H7 (cell line): ENCODE data around the gene PRKN. TPM values are rescaled to one million over a fixed set of nuclear protein-coding genes. Genes with fewer than 3 reads are reported as not detected.

ENCODE experiments used
- DNase-seq: peaks from one replicate; pipeline ENCODE4 v3.0.0; 2012
- H3K27me3 ChIP-seq: 2 replicates; pipeline ENCODE4 v1.6.0; 2011; ENCODE audit warnings: mild to moderate bottlenecking, low read length; ENCODE audit not compliant: control insufficient read depth, insufficient read depth
- H3K36me3 ChIP-seq: replicated peaks from 2 replicates; pipeline ENCODE4 v1.5.1; 2011; ENCODE audit warnings: low read length; ENCODE audit not compliant: control insufficient read depth, insufficient read depth
- H3K4me3 ChIP-seq: 2 replicates; pipeline ENCODE4 v1.5.1; 2011; ENCODE audit warnings: low read depth, mild to moderate bottlenecking, control low read depth, low read length, moderate library complexity; ENCODE audit not compliant: insufficient read depth
- total RNA-seq: library from RNA; depleted of rRNA; stranded (reverse); fragments of >200 nt; shearing (Covaris generic); gene quantifications from 2 replicates; pipeline ENCODE4 v1.2.3, GENCODE V29; 2014

PRKN gene
- total RNA-seq, 1 experiment from 2014 or later = 0.90 TPM

DNA sequence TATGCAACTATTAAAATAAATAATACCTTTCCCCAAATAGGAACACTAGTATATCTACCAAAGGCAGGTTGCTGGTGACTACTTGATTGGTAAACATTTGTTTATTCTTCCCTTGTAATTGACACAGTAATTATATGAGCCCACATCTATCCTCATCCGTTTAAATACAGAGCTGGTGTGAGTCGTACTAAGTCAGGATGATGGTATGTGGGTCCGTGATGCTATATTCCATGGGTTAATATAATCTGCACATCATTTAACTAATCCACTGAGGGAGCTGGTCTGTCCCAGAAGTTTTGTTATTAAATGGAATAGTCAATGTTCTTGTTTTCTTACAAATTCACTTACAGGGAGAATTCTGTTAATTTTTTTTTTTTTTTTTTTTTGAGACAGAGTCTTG, 1289.7 kb downstream of the PRKN start:
- no peaks in the 10 kb centered on the region for H3K36me3 ChIP-seq
- peaks cover 3% of the 10 kb centered on the region; the same call in 1 of the 2 replicates for H3K27me3 ChIP-seq
- H3K4me3 ChIP-seq = no peak overlapping the region
- no peak for DNase-seq

DNA sequence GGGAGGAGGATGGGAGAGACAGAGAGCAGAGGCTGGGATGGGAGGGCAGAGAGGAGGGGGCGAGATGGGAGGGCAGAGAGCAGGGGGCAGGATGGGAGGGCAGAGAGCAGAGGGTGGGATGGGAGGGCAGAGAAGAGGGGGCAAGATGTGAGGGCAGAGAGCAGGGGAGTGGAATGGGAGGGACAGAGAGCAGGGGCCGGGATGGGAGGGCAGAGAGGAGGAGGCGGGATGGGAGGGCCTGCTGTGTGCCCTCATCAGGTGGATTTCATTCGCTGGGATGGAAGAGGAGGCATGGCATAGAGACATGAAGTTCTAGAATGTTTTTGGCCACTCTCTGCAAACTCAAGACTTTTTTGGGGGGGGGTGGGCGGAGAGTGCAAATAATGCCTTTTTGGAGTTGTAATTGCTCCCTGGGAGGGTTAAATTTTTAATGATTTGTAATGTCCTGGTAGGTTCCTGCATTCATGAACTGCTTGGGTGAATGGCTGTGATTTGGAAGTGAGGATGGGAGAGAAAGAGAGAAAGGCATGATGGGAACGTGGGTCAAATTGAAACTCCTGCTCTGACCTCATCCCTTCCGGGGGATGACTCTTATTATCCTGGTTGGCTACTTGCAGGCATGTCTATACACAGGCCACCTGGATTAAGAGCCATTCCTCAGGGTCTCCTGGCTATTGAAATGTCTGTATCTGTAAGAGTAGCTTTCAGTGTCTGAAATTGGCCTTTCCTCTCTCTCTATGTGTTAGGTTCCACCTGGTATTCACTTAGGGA, 1291.3 kb downstream of the PRKN start:
- no peak for DNase-seq
- Histone ChIP-seq H3K4me3 (no peak overlapping the region), H3K36me3 (no peaks in the 10 kb centered on the region), H3K27me3 (no peaks in the 10 kb centered on the region; the same call in 1 of the 2 replicates)

DNA sequence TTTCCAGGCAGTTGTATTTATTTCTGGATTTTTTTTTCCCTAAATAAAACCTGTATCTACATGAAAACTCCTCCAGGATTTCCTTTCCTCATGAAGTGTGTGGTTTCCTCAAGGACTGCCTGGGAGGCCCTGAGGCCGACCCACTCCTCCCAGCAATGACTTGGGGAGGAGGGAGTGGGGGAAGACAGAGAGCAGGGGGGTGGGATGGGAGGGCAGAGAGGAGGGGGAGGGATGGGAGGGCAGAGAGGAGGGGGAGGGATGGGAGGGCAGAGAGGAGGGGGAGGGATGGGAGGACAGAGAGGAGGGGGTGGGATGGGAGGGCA, 1291.9 kb downstream of the PRKN start:
- Histone ChIP-seq H3K36me3 (no peaks in the 10 kb centered on the region), H3K27me3 (no peaks in the 10 kb centered on the region; the same call in 1 of the 2 replicates), H3K4me3 (no peak overlapping the region)
- DNase-seq = no peak

DNA sequence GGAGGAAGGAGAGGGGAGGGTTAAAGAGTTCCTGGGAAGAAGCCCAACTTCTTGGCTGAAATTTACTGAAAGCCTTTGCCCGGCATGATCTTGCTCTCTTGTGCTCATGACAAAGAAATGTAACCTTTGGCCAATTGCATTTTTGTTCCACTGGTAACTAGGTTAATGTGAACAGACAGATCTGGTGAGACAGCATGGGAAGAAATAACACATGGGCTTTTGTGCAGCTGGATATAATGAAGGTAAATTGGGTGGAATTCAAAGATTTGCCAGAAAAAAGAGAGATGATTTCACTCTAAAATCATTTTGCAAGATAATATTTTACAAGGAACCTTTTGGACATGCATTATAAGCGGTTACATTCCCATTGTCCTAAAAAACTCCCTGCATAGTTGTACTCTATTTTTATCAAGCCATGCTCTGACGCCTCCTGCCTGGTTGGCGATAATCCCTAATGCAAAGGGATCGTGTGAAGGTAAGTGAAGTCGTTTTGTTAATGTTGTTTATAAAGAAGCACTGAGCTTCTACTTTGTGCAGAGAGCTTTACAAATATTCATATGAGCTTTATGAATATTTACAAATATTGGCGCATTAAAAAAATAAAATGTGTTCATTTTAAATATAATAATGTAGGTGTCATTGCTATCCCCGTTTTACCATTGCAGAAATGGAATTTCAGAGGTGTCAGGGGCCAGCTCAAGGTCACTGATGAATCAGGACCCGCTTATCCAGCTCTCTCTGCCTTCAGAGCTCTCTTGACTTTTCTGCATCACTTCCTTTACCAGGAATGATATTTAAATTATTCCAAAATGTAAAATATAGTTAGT, 1292.4 kb downstream of the PRKN start:
- Histone ChIP-seq H3K36me3 (no peaks in the 10 kb centered on the region), H3K4me3 (no peak overlapping the region), H3K27me3 (no peaks in the 10 kb centered on the region)
- DNase-seq = no peak

DNA sequence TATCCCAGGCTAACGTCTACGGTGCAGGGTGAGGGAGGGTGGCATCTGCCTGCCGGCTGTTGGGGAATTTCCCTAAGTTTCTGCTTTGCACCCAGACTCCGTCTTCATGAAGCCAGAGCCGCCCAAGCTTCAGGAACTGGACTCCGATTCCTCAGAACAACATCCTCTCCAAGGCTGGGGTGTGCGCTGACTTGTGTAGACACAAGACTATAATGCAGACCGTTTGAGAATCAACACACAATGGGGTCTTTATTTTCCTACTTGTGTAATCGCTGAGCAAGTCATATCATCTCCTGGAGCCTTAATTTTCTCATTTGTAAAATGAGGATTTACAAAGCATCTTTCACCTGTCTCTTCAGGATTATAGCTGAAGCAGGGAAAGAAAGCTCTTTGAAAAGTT, 1293.2 kb downstream of the PRKN start:
- no peaks in the 10 kb centered on the region for H3K27me3 ChIP-seq
- no peak overlapping the region for H3K4me3 ChIP-seq
- DNase-seq = no peak
- H3K36me3 ChIP-seq = no peaks in the 10 kb centered on the region

DNA sequence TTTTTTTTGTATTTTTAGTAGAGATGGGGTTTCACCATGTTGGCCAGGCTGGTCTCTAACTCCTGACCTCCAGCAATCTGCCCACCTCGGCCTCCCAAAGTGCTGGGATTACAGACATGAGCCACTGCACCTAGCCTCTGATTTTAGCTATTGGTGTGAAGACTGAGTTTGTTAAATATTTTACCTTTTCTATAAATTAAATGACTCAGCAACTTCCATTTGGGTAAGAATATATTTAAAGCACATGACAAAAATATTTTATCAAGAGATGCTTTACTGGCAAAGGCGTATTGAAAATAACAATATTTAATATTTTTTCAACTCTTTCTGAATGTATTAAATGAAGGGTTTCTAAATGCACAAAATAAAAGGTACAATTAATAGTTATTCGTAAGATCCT, 1295.0 kb downstream of the PRKN start:
- H3K27me3 ChIP-seq = no peaks in the 10 kb centered on the region
- no peak for DNase-seq
- no peaks in the 10 kb centered on the region for H3K36me3 ChIP-seq
- no peak overlapping the region for H3K4me3 ChIP-seq

DNA sequence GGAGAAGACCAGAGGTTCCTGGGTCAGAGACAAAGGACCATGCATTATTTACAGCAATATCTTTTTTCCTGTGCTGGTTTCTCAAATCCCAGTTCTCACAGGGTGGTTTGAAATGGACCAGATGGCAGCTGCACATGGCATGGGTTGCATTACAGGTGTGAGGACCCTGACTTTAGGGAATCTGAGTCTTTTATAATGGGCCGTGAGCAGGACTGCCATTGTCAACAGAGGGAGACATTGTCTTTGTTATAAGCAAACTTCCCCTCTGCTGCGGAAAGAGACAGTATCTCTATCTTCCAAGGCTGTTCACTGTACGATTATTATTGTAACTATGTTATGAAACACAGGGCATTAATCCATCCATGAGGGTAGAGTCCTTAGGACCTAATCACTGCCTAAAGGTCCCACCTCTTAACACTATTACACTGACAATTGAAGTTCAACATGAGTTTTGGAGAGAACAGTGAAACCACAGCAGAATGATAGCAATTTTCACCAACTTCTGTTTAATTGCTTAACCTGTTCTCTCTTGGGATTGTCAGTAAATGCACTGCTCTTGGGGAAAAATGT, 1297.6 kb downstream of the PRKN start:
- H3K27me3 ChIP-seq = no peaks in the 10 kb centered on the region
- H3K36me3 ChIP-seq = no peaks in the 10 kb centered on the region
- H3K4me3 ChIP-seq = no peak overlapping the region
- DNase-seq = no peak

DNA sequence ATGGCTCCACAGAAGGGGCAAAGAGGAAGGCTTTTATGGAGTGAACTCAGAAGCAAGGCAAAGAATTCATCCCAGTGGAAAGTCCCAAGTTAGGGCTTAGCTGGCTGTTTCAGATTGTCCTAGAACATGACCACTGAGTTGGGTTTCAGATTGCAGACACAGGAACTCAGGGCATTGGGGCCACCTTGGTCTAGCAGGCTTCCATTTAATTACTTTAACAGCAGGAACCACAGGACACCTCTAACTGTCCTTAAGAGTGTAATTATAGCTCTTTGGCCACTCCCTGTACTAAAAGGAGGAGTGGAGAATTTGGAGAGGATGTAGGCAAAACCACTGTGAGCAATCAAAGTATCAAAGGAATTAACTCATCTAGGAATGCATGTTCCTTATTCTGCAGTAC, 1303.1 kb downstream of the PRKN start:
- Histone ChIP-seq H3K36me3 (no peaks in the 10 kb centered on the region), H3K4me3 (no peak overlapping the region), H3K27me3 (no peaks in the 10 kb centered on the region)
- DNase-seq = no peak

DNA sequence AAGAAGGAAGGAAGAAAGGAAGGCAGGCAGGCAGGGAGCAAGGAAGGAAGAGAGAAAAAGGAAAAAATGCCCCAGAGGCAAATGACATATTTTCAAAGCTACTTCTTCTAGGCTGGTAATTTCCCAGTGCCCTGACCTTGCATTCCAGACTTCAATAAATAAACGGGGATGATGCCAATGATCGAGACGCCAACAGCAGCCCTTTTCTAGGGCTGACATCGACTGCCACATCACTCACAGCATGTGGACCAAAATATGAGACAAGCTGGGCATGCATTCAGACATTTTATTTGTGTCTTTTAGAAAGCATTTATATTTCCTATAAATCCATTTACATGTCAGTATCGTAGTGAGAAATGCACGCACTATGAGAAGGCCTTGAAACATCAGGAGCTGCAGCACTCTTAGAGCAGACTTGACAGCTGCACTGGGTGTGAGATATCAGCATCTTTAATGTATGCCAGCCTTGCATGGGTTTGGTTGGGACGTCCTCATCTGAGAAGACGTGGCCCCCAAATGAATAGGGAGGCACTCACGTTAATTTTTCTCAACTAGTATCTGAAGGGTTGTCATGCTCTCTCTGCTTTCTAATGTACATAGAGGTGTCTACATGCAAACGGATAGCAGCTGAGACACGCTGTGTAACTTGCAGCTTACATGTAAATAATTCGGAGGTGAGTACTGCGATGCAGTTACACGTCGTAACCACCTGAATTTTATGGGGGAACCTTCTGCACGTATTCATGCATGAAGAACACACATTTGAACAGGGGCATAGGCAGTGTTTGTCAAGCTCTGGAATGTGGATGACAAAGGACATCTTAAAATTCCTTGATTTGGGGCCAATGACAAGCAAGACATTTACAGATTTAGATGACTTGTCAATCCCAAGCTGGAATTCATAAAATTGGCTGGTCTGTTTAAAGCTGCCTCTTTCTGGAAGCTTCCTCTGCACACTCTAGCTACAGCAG, 1304.6 kb downstream of the PRKN start:
- Histone ChIP-seq H3K4me3 (no peak overlapping the region), H3K27me3 (no peaks in the 10 kb centered on the region), H3K36me3 (no peaks in the 10 kb centered on the region)
- DNase-seq = no peak

DNA sequence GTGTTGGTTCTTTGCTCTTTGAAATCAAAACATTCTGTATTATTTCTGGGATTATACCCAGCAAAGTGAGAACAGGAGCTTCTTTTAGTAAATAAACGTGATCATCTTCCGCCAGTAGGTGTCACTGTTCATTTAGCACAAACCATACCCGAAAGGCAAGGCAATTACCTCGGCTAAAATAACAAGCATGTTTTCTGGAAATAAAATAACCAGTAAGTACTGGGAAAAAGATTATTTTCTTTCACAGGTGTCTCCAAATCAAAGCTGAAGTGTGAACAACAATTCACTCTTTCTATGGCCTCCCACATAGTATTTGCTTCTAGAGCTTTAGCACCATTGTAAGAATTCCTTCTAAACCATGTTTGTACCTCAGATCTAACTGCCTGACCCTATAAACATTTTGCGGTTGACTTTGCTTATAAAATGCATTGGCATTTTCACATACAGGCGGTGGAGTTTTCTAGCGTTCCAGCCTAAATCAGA, 1309.1 kb downstream of the PRKN start:
- Histone ChIP-seq H3K36me3 (no peaks in the 10 kb centered on the region), H3K4me3 (no peak overlapping the region)

DNA sequence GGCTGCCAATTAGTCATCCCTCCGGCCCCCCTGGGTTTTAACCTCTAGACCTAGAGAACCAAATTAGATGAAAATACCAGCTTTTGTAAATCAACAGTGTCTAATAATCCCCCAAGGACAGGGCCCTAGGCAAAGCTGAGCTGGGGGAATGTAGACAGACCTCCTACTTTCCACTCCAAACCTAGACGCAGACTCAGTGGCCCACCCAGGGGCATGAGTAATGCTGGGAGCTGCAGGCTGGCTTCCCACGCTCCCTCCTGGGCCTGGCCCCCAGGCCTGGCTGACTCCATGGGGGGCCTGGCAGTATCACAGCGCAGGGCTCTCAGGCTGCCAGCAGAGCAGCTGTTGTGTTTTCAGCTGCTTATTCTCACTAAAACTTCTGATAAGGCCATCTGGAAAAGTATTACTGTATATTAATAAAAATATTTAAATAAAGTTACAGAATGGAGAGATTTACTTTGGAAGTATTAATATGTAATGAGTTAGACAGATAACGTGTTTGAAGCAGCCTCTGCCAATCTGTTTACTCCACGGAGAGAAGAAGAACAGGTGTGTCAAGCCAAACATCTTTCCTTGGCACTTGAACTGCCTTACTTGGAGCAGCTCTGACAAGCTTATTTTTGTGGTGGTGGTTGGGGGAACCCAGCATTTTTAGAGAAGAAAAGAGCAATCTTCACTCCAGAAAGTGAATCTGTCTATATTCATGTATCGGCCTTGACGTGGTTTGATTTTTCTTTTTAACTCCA, 1309.7 kb downstream of the PRKN start:
- H3K4me3 ChIP-seq = no peak overlapping the region
- H3K36me3 ChIP-seq = no peaks in the 10 kb centered on the region
- peak; percentile 47 for DNase-seq
- H3K27me3 ChIP-seq = no peaks in the 10 kb centered on the region; the same call in 1 of the 2 replicates

More for the DNA sequence above, 1309.1 kb downstream of the PRKN start:
- no peaks in the 10 kb centered on the region; the same call in 1 of the 2 replicates for H3K27me3 ChIP-seq
- DNase-seq = peak; percentile 65

DNA sequence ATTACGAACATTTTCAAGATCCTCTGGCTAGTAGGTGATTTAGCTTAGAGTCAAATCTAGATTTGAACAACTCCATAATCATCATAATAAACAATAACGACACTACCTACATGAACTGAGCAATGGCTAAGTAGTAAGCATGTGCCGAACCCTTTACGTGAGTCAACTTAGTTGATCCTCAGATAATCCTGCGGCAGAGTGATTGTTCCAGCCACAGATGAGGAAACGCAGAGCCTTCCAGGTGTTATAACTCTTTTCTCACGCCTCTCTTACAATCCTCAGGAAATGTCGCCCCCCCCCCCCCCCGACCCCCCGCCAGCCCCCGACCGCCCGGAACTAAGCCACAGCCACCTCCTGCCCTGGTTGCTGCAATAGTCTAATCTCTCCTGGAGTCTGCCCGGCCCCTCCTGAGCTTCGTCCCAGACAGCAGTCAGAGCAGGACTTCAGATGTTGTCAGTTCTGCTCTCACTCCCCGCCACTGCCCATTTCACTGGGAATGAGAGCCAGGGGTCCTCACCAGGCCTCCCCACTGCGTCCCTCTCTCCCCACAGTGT, 1312.2 kb downstream of the PRKN start:
- no peaks in the 10 kb centered on the region; the same call in 1 of the 2 replicates for H3K27me3 ChIP-seq

DNA sequence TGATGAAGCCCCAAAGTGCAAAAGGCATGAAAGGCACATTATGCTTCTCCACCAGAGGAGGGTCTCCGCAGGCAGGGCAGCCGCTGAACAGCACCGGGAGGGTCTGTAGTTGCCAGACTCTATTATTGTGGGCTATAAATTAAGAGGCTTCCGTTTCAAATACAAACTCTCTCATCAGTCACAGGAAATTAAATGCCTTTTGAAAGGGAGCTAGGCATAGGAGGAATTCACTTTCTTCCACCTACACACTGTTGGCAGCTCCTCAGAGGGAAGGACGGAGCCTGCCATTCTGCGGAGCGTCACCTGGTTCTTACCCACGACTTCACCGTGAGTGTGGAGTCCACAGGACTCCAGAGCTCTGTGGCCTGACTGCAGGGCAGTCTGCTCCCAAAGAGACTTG, 1312.9 kb downstream of the PRKN start:
- no peak for DNase-seq
- Histone ChIP-seq H3K36me3 (no peaks in the 10 kb centered on the region), H3K4me3 (no peak overlapping the region), H3K27me3 (no peaks in the 10 kb centered on the region; the same call in 1 of the 2 replicates)

More for the DNA sequence above, 1312.2 kb downstream of the PRKN start:
- Histone ChIP-seq H3K36me3 (no peaks in the 10 kb centered on the region), H3K4me3 (no peak overlapping the region)
- peak; percentile 65 for DNase-seq
